ENCODE measurements around the gene XYLT1.

The XYLT1 gene

GRCh38 chr16:17131351-17131750 is 339.4 kb downstream of the XYLT1 start:
- no peak for DNase-seq

- DNase-seq, result no peak
These were observed 340.0 kb downstream of the XYLT1 start for GRCh38 chr16:17130733-17131132.

GRCh38 chr16:17129971-17130370 is 340.8 kb downstream of the XYLT1 start:
- DNase-seq, result no peak

- no peak for DNase-seq
These were observed 342.0 kb downstream of the XYLT1 start for GRCh38 chr16:17128791-17129190.

- no peak for DNase-seq
These were observed 344.6 kb downstream of the XYLT1 start for GRCh38 chr16:17126156-17126555.

- no peak for DNase-seq
These were observed 345.1 kb downstream of the XYLT1 start for GRCh38 chr16:17125671-17126070.

- DNase-seq, result no peak
These were observed 352.7 kb downstream of the XYLT1 start for GRCh38 chr16:17117906-17118577.

- DNase-seq, result no peak
These were observed 354.0 kb downstream of the XYLT1 start for GRCh38 chr16:17116595-17117322.

GRCh38 chr16:17109413-17109812 is 361.3 kb downstream of the XYLT1 start:
- DNase-seq, result no peak

- DNase-seq, result no peak
These were observed 362.2 kb downstream of the XYLT1 start for GRCh38 chr16:17108596-17108995.

GRCh38 chr16:17107450-17107849 is 363.3 kb downstream of the XYLT1 start:
- DNase-seq, result no peak

GRCh38 chr16:17106243-17106791 is 364.4 kb downstream of the XYLT1 start:
- DNase-seq, result no peak

- no peak for DNase-seq
These were observed 365.4 kb downstream of the XYLT1 start for GRCh38 chr16:17105239-17105797.

GRCh38 chr16:17104654-17105053 is 366.1 kb downstream of the XYLT1 start:
- DNase-seq, result no peak

GRCh38 chr16:17103216-17103615 is 367.5 kb downstream of the XYLT1 start:
- DNase-seq, result no peak

GRCh38 chr16:17101646-17102045 is 369.1 kb downstream of the XYLT1 start:
- no peak for DNase-seq

- no peak for DNase-seq
These were observed 372.1 kb downstream of the XYLT1 start for GRCh38 chr16:17098685-17099084.

GRCh38 chr16:17084130-17084529 is 386.6 kb downstream of the XYLT1 start:
- no peak for DNase-seq

- DNase-seq, result no peak
These were observed 387.1 kb downstream of the XYLT1 start for GRCh38 chr16:17083628-17084027.

- no peak for DNase-seq
These were observed 388.5 kb downstream of the XYLT1 start for GRCh38 chr16:17082095-17082882.

GRCh38 chr16:17080105-17080504 is 390.7 kb downstream of the XYLT1 start:
- no peak for DNase-seq

GRCh38 chr16:17078931-17079631 is 391.7 kb downstream of the XYLT1 start:
- DNase-seq, result no peak

Data from activated naive CD4-positive, alpha-beta T cell (primary cell).